HG03432 (cell line): ENCODE measurements around the gene MOB2.
A peak's percentile ranks its signal among the peaks of the same experiment; 100 is the strongest.

Source experiments
- ATAC-seq: cut with Tn5 transposase; IDR thresholded peaks from one replicate; pipeline ENCODE4 v1.9.1; 2021; ENCODE audit warnings: mild to moderate bottlenecking, moderate library complexity; ENCODE audit not compliant: unreplicated experiment

The MOB2 gene

GRCh38 chr11:1486054-1486825 lies at the start of gene MOB2:
MOB2 (minus strand) TSS chr11:1486779; CDS start chr11:1486556, 223 bp downstream.
- no peak for ATAC-seq

GRCh38 chr11:1534682-1535081 lies 48.1 kb upstream of the MOB2 start:
- ATAC-seq = no peak

GRCh38 chr11:1534171-1534570 lies 47.6 kb upstream of the MOB2 start:
- ATAC-seq = no peak

GRCh38 chr11:1533342-1533725 lies 46.8 kb upstream of the MOB2 start:
- ATAC-seq = no peak

- ATAC-seq = no peak
These were observed 46.2 kb upstream of the MOB2 start for GRCh38 chr11:1532606-1533341.

- no peak for ATAC-seq
These were observed 45.5 kb upstream of the MOB2 start for GRCh38 chr11:1532014-1532586.

GRCh38 chr11:1531449-1532013 lies 45.0 kb upstream of the MOB2 start:
- ATAC-seq = no peak

- ATAC-seq = no peak
These were observed 44.3 kb upstream of the MOB2 start for GRCh38 chr11:1530686-1531448.

- ATAC-seq = no peak
These were observed 43.2 kb upstream of the MOB2 start for GRCh38 chr11:1529774-1530173.

GRCh38 chr11:1529286-1529685 lies 42.7 kb upstream of the MOB2 start:
- no peak for ATAC-seq

GRCh38 chr11:1528710-1529109 lies 42.1 kb upstream of the MOB2 start:
- ATAC-seq = no peak

- no peak for ATAC-seq
These were observed 40.2 kb upstream of the MOB2 start for GRCh38 chr11:1526785-1527184.

- no peak for ATAC-seq
These were observed 37.2 kb upstream of the MOB2 start for GRCh38 chr11:1523779-1524178.

- no peak for ATAC-seq
These were observed 36.5 kb upstream of the MOB2 start for GRCh38 chr11:1523077-1523476.

- ATAC-seq = peak; percentile 29
These were observed 35.5 kb upstream of the MOB2 start for GRCh38 chr11:1522081-1522424.

- peak; percentile 81 for ATAC-seq
These were observed 35.0 kb upstream of the MOB2 start for GRCh38 chr11:1521382-1522080.

GRCh38 chr11:1520663-1521267 lies 34.2 kb upstream of the MOB2 start:
- no peak for ATAC-seq

- ATAC-seq = no peak
These were observed 33.7 kb upstream of the MOB2 start for GRCh38 chr11:1520209-1520662.

- no peak for ATAC-seq
These were observed 32.7 kb upstream of the MOB2 start for GRCh38 chr11:1519028-1520010.
